GM12891 (cell line): ENCODE measurements around the gene ARRB1.

Source experiments
- DNase-seq: peaks from one replicate; pipeline ENCODE4 v3.0.0; 2011; ENCODE audit warnings: low spot score; ENCODE audit not compliant: insufficient read length
- FAIRE-seq: peaks from 2 replicates; lab custom pipeline; 2011; peaks lifted over from hg19 to GRCh38; lab: Jason Lieb, UNC
- PAX5 ChIP-seq: IDR thresholded peaks from 2 replicates; pipeline ENCODE4 v1.6.1; 2011; ENCODE audit warnings: low read length, moderate library complexity, mild to moderate bottlenecking; ENCODE audit not compliant: insufficient read depth, severe bottlenecking
- POLR2A ChIP-seq: IDR thresholded peaks from 2 replicates; pipeline ENCODE4 v1.6.1; 2011; ENCODE audit warnings: low read depth, low read length, control low read depth
- POLR2AphosphoS5 ChIP-seq: IDR thresholded peaks from 2 replicates; pipeline ENCODE4 v1.6.1; 2011; ENCODE audit warnings: low read depth, low read length, control low read depth
- POU2F2 ChIP-seq: IDR thresholded peaks from 2 replicates; pipeline ENCODE4 v1.6.1; 2011; ENCODE audit warnings: low read depth, mild to moderate bottlenecking, control low read depth, low read length, moderate library complexity
- SPI1 ChIP-seq: IDR thresholded peaks from 2 replicates; pipeline ENCODE4 v1.6.1; 2011; ENCODE audit warnings: low read depth, low read length, control low read depth
- TAF1 ChIP-seq: IDR thresholded peaks from 2 replicates; pipeline ENCODE4 v1.6.1; 2011; ENCODE audit warnings: low read depth, low read length, control low read depth

ARRB1 gene

DNA sequence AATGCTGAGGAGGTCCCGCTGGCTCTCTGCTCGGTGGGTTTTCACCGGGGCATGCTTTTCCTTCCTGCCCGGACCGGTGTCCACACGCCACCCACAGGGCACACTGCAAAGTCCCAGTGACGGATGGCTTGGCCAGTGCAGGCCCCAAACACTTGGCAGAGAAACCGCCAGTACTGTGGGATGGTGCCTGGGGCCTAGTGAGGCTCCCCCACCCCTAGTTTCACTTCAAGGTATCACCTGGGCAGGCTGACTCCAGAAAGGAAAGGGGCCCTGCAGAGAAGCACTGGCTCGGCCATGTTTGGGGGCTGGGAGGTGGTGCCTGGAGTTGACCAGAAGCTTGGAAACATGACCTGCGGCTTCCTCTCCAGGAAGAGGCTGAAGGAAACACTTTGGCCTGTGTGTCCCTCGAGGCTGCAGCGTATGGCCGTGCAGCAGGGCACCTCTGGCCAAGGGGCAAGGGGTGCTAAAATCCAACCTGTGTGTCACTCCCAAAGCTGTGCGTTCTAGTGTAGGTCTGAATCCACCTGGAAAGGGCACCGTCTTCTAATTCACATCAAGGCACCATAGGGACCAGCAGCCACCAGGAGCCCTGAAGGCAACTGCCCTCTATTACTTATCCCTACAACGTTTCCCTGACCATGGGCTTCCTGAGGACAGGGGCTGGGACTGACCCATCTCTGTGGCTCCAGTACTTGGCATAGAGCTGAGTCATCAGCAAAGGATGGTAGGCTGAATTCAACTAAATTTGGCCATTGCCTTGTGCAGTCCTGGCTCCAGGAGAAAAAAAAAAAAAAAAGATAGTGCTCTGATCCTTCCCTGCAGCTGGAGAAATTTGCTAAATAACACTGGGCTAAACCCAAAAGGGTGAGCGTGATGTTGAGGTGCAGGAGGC lies 88.3 kb downstream of the ARRB1 start:
- FAIRE-seq (no peak), DNase-seq (no peak)
- TF ChIP-seq TAF1 (no peak), POLR2A (no peak), PAX5 (no peak), POLR2AphosphoS5 (no peak), SPI1 (no peak), POU2F2 (no peak)

DNA sequence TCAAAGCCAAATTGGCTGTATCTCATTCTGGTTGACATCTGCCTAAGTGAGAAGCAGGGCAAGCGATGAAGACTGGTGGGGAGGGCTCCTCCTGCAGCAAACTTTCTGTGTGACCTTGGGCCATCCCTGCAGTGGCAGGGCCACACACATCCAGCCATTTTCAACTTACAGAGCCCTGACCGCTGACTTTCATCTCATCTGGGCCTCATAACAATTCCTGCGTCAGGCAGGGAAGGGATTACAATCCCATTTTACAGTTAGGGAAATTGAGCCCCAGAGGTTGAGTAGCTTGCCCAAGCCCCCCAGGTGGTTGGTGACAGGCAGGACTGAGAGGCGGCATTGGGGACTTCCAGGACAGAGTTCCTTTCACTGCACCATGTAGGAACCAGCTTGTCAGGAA lies 89.0 kb downstream of the ARRB1 start:
- TF ChIP-seq TAF1 (no peak), POLR2AphosphoS5 (no peak), PAX5 (no peak), SPI1 (no peak), POLR2A (no peak), POU2F2 (no peak)
- FAIRE-seq = no peak

DNA sequence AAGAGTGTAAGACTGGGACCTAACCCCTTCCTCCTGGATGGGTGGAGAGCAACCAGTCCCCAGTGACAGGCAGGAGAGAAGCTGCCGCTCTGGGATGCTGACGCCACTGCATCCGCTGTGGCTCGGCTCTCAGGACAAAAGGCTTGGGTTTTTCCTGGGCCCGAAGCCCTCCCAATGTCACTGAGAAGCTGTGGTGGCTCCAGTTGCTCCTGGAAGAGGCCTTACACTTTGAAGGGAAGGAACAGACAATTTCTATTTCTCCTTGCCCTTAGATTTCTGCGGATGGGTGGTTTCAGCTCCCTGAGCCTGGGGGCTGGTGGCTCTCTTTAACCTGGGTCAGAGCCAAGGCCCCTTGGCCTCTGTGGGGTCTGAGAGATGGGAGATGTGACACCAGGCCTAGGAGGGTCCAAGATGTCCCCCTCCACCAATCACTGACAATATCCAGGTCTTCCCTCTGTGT lies 89.5 kb downstream of the ARRB1 start:
- DNase-seq (no peak), FAIRE-seq (no peak)
- no peak for TF ChIP-seq POU2F2
- no peak for TF ChIP-seq POLR2A
- no peak for TF ChIP-seq TAF1
- TF ChIP-seq POLR2AphosphoS5 = no peak
- TF ChIP-seq SPI1 = no peak
- no peak for TF ChIP-seq PAX5

More for the DNA sequence above, 89.0 kb downstream of the ARRB1 start:
- DNase-seq = no peak

DNA sequence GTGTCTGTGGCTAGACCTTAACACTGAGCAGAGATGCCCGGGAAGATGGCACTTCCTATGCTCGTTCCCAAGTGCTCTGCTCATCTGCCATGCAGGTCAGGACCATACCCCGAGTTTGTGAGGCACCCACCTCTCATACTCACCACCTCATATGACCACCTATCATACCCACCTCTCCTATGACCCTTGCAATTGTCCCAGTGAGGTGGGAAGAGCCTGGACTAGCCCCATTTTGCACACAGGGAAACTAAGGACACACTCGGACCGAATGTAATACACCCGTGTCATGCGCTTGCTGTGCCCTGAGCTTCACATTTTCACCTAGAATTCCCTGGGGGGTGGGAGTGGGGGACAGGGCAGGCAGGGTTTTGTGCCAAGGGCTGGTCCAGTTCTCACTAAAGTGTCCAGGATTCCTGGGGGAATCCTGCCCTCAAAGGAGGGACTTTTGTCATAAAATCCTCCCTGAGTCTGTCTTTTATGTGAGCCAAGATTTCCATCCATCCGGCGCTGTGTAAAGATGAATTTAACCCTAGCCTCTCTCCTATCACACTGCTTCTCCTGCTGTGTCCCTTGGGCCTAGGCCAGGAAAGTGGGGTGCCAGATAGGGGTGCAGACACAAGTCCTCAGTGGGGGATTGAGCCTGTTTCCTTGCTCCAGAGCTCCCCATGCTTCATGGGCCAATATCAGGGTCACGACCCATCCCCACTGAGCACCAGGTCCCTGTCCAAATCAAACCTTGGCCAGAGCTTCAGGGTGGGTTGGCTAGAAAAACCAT lies 90.9 kb downstream of the ARRB1 start:
- FAIRE-seq = no peak
- TF ChIP-seq SPI1 (no peak), TAF1 (no peak), POLR2A (no peak), POU2F2 (no peak), PAX5 (no peak), POLR2AphosphoS5 (no peak)
- no peak for DNase-seq

DNA sequence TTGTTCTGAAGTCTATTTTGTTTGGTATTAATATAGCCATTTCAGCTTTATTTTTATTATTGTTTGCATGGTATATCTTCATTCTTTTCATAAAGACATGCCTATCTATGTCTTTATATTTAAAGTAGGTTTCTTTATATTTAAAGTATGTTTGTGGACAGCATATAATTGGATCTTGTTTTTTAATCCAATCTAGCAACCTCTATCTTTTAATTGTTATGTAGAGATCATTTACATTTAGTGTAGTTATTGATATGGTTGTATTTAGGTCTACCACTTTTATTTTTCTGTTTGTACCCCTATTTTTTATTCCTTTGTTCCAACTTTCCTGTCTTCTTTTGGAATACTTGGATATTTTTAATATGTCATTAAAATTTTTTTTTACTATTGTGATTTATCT lies 97.1 kb downstream of the ARRB1 start:
- DNase-seq (no peak), FAIRE-seq (no peak)
- TF ChIP-seq PAX5 = no peak
- TF ChIP-seq SPI1 = no peak
- no peak for TF ChIP-seq TAF1
- no peak for TF ChIP-seq POLR2A
- no peak for TF ChIP-seq POU2F2
- no peak for TF ChIP-seq POLR2AphosphoS5

DNA sequence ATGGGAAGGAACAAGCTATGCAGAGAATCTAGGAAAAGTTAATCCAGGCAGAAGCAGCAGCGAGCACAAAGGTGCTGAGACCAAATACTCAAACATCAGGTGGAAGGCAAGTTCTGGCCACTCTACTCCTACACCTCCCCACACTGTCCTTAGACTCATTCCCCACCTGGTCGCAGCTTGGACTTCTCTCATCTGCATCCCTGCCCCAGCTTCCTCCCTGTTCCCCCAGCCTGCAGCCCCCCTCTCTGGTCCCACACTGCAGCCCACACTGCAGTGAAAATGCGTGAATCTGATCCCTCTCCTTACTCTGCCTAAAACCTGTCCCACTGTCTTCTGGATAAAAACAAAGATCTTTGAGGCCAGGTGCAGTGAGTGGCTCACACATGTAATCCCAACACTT lies 101.8 kb downstream of the ARRB1 start:
- FAIRE-seq = no peak
- no peak for DNase-seq

DNA sequence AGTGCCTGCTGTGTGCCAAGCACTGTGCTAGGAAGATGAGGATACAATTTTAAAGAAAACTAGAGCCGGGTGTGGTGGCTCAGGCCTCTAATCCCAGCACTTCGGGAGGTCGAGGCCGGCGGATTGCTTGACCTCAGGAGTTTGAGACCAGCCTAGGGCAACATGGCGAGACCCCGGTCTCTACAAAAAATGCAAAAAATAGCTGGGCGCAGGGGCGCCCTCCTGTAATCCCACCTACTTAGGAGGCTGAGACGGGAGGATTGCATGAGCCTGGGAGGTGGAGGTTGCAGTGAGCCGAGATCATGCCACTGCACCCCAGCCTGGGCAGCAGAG lies 102.6 kb downstream of the ARRB1 start:
- FAIRE-seq = no peak
- no peak for DNase-seq
- no peak for TF ChIP-seq POLR2AphosphoS5
- TF ChIP-seq POLR2A = no peak
- TF ChIP-seq SPI1 = no peak
- no peak for TF ChIP-seq TAF1
- TF ChIP-seq POU2F2 = no peak
- no peak for TF ChIP-seq PAX5

More for the DNA sequence above, 101.8 kb downstream of the ARRB1 start:
- TF ChIP-seq SPI1 (no peak), PAX5 (no peak), TAF1 (no peak), POLR2AphosphoS5 (no peak), POU2F2 (no peak), POLR2A (no peak)

DNA sequence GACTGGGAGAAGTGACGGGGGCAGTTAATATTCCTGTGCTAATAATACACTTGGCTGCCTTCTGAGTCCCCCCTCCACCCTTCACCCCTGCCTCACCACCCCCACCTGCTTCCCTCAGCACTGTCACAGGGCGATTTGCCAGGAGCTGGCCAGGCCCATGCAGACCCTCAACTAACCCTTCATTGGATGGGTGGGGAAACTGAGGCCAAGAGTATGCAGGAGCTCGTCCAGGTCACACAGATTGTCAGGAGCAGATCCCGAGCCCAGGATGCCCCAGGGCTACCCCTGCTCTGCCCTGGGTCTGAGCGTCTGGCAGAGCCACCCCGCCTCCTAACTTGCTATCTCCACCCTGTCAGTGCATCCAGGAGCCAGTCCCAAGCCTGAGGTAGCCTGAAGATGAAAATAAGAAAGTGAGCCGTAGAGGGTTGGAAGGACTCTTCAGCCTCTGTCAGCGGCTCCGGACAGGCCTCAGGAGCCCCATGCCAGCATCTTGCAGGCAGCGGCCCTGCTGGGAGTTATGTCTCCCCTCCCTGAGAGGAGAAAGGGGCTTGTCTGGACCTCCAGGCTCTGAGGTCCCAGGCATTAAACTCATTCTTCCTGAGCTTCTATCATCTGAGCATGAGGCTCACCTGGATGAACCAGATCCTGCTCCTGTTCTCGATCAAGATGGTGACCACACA lies 104.7 kb downstream of the ARRB1 start:
- no peak for TF ChIP-seq POLR2AphosphoS5
- TF ChIP-seq POU2F2 = no peak
- no peak for TF ChIP-seq PAX5
- no peak for TF ChIP-seq TAF1
- TF ChIP-seq POLR2A = no peak
- no peak for TF ChIP-seq SPI1
- FAIRE-seq = no peak
- DNase-seq = no peak
